ENCODE data around the gene OR6B3.

Gene OR6B3

GRCh38 chr2:240030379-240031094 lies 22.8 kb downstream of the OR6B3 start, which contains the start of gene OR6B2:
Gene OR6B2 (minus strand): TSS chr2:240030429. CDS start chr2:240030429, 0 bp downstream.
- Histone ChIP-seq H3K27me3 (ENCODE audit: insufficient read depth, poor library complexity, severe bottlenecking) (peaks cover 19% of the 10 kb centered on the region), H3K9me3 (ENCODE audit: severe bottlenecking) (no peaks in the 10 kb centered on the region)
- no peak for TF ChIP-seq CTCF (IDR thresholded peaks at IDR 0.05; ENCODE audit: poor library complexity, severe bottlenecking)

GRCh38 chr2:240024766-240025165 lies 28.6 kb downstream of the OR6B3 start:
- TF ChIP-seq CTCF (IDR thresholded peaks at IDR 0.05; ENCODE audit: poor library complexity, severe bottlenecking) = no peak
- peak overlapping the region; percentile 86 for H3K4me3 ChIP-seq (ENCODE audit: severe bottlenecking)
- DNase-seq (ENCODE audit: low spot score) (no peak), ATAC-seq (ENCODE audit: low read depth) (peak; percentile 33; the same call in 2 of the 3 replicates)
- peaks cover 26% of the 10 kb centered on the region for H3K36me3 ChIP-seq (ENCODE audit: low read depth)
- no peaks in the 10 kb centered on the region for H3K9me3 ChIP-seq (ENCODE audit: severe bottlenecking)
- no peaks in the 10 kb centered on the region for H3K27me3 ChIP-seq (ENCODE audit: insufficient read depth, poor library complexity, severe bottlenecking)
- H3K27ac ChIP-seq (ENCODE audit: poor library complexity, severe bottlenecking) = peak overlapping the region; percentile 37
- H3K4me1 ChIP-seq (ENCODE audit: insufficient read depth, poor library complexity, severe bottlenecking) = peaks cover 8% of the 10 kb centered on the region

More at GRCh38 chr2:240030379-240031094, 22.8 kb downstream of the OR6B3 start, which contains the start of gene OR6B2:
- no peaks in the 10 kb centered on the region for H3K4me1 ChIP-seq (ENCODE audit: insufficient read depth, poor library complexity, severe bottlenecking)
- H3K27ac ChIP-seq (ENCODE audit: poor library complexity, severe bottlenecking) = no peak within 1 kb of the TSS
- no peak for ATAC-seq (ENCODE audit: low read depth)
- DNase-seq (ENCODE audit: low spot score) = no peak
- no peak within 1 kb of the TSS for H3K4me3 ChIP-seq (ENCODE audit: severe bottlenecking)
- no peaks in the 10 kb centered on the region for H3K36me3 ChIP-seq (ENCODE audit: low read depth)

DNA sequence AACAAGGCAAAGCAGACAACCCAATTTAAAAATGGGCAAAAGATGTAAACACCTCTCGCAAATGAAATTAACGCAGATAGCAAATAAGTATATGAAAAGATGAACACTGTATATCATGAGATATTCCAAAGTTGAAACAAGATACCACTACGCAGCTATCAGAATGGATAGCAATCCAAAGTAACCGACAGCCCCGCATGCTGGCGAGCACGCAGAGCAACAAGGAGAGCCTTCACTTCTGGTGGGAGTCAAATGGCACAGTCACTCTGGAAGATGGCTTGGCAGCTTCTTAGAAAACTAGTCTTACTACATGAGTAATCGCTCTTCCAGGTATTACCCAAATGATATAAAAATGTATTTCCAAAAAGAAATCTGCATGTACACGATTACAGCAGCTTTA lies 29.5 kb downstream of the OR6B3 start:
- no peak for ATAC-seq (ENCODE audit: low read depth)

DNA sequence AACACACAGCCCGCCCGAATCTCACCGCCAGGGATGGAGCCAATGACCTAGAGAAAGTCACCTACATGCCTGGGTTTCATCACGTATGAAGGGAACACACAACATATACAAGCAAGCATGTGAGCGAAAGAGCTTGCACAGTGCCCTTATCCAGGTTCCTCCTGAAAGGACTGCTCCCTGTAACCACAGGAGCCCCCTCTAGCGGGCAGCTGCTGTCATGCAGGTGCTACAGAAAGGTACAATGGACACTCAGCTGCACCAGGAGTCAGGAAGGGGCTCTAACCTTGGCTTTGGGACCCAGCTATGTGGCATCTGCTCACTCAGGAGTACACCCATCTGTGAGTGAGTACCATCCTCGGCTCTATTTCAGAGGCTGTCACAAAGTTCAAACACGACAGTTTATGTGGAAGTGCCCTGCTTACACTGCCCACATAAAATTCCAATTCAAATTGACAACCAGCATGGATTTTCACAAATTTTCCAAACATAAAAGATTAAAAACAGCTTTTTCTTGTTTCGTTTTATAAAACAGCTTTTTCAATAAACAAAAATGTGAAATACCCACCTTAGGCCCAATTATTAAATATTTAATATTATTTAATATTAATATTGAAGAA lies 31.7 kb downstream of the OR6B3 start:
- no peak overlapping the region for H3K4me3 ChIP-seq (ENCODE audit: severe bottlenecking)
- H3K9me3 ChIP-seq (ENCODE audit: severe bottlenecking) = no peaks in the 10 kb centered on the region
- peaks cover 46% of the 10 kb centered on the region for H3K36me3 ChIP-seq (ENCODE audit: low read depth)
- no peak overlapping the region for H3K27ac ChIP-seq (ENCODE audit: poor library complexity, severe bottlenecking)
- H3K4me1 ChIP-seq (ENCODE audit: insufficient read depth, poor library complexity, severe bottlenecking) = peaks cover 8% of the 10 kb centered on the region
- no peaks in the 10 kb centered on the region for H3K27me3 ChIP-seq (ENCODE audit: insufficient read depth, poor library complexity, severe bottlenecking)
- DNase-seq (ENCODE audit: low spot score) (no peak), ATAC-seq (ENCODE audit: low read depth) (0 out of 3 replicates have a peak, but pooled peaks have one; percentile 48)
- TF ChIP-seq CTCF (IDR thresholded peaks at IDR 0.05; ENCODE audit: poor library complexity, severe bottlenecking) = peak; percentile 72

More for the DNA sequence above, 29.5 kb downstream of the OR6B3 start:
- H3K9me3 ChIP-seq (ENCODE audit: severe bottlenecking) = no peaks in the 10 kb centered on the region
- H3K4me1 ChIP-seq (ENCODE audit: insufficient read depth, poor library complexity, severe bottlenecking) = peaks cover 8% of the 10 kb centered on the region
- H3K27me3 ChIP-seq (ENCODE audit: insufficient read depth, poor library complexity, severe bottlenecking) = no peaks in the 10 kb centered on the region
- no peak for DNase-seq (ENCODE audit: low spot score)
- peak overlapping the region; percentile 86 for H3K4me3 ChIP-seq (ENCODE audit: severe bottlenecking)
- TF ChIP-seq CTCF (IDR thresholded peaks at IDR 0.05; ENCODE audit: poor library complexity, severe bottlenecking) = no peak
- no peak overlapping the region for H3K27ac ChIP-seq (ENCODE audit: poor library complexity, severe bottlenecking)
- H3K36me3 ChIP-seq (ENCODE audit: low read depth) = peaks cover 31% of the 10 kb centered on the region
